Liver (tissue), 9 donors: ENCODE data around the gene SUSD5. TPM values are rescaled to one million over a fixed set of nuclear protein-coding genes. Genes with fewer than 3 reads are reported as not detected.

Experiments used
- DNase-seq: peaks from one replicate; pipeline ENCODE4 v3.0.0-alpha.2; 2017; ENCODE audit warnings: low spot score
- H3K27ac ChIP-seq, 2 donors: one replicate each; pipeline ENCODE4 v1.7.0; 2013; ENCODE audit warnings: inconsistent platforms in 2 of 2, low read length in 2 of 2, control low read depth in 1 of 2, low read depth in 1 of 2, mild to moderate bottlenecking in 1 of 2
- H3K27me3 ChIP-seq, 4 donors: one replicate each; pipeline versions ENCODE4 v1.6.1 to v1.7.0; 2013; ENCODE audit warnings: low read length in 3 of 4, inconsistent platforms in 1 of 4, mild to moderate bottlenecking in 1 of 4, moderate library complexity in 1 of 4; ENCODE audit not compliant: control insufficient read depth in 4 of 4, insufficient read depth in 4 of 4
- H3K36me3 ChIP-seq, 4 donors: one replicate each; pipeline versions ENCODE4 v1.6.1 to v1.7.0; 2013; ENCODE audit warnings: low read length in 3 of 4, mild to moderate bottlenecking in 3 of 4, low read depth in 1 of 4, moderate library complexity in 1 of 4; ENCODE audit not compliant: control insufficient read depth in 4 of 4, insufficient read depth in 3 of 4
- H3K4me1 ChIP-seq, 4 donors: one replicate each; pipeline versions ENCODE4 v1.6.1 to v1.7.0; 2013; ENCODE audit warnings: low read length in 3 of 4, mild to moderate bottlenecking in 3 of 4, moderate library complexity in 1 of 4; ENCODE audit not compliant: control insufficient read depth in 4 of 4, insufficient read depth in 4 of 4
- H3K4me3 ChIP-seq, 3 donors: one replicate each; pipeline versions ENCODE4 v1.6.1 to v1.7.0; 2013; ENCODE audit warnings: low read length in 3 of 3, control low read depth in 1 of 3, low read depth in 1 of 3, mild to moderate bottlenecking in 1 of 3
- H3K9ac ChIP-seq, 2 donors: one replicate each; pipeline ENCODE4 v1.7.0; 2013; ENCODE audit warnings: low read length in 2 of 2, mild to moderate bottlenecking in 2 of 2, moderate library complexity in 2 of 2, control low read depth in 1 of 2, low read depth in 1 of 2
- H3K9me3 ChIP-seq, 4 donors: one replicate each; pipeline versions ENCODE4 v1.6.1 to v1.7.0; 2013; ENCODE audit warnings: low read length in 3 of 4; ENCODE audit not compliant: control insufficient read depth in 4 of 4
- EGR1 ChIP-seq, 2 donors: IDR thresholded peaks; 2 replicates each; pipeline ENCODE4 v1.6.1; 2016 to 2018; ENCODE audit warnings: antibody characterized with exemption in 2 of 2, low read depth in 2 of 2
- FOXA1 ChIP-seq: IDR thresholded peaks from 2 replicates; pipeline ENCODE4 v1.6.1; 2016; ENCODE audit warnings: antibody characterized with exemption
- FOXA2 ChIP-seq: IDR thresholded peaks from 2 replicates; pipeline ENCODE4 v1.6.1; 2016; ENCODE audit warnings: antibody characterized with exemption
- GABPA ChIP-seq, 2 donors: IDR thresholded peaks in 1 of 2; conservative IDR thresholded peaks in 1 of 2; 2 replicates each; pipeline ENCODE4 v1.6.1; 2016; ENCODE audit warnings: antibody characterized with exemption in 2 of 2, mild to moderate bottlenecking in 1 of 2, moderate library complexity in 1 of 2
- HNF4A ChIP-seq, 2 donors: conservative IDR thresholded peaks; 2 replicates each; pipeline ENCODE4 v1.6.1; 2016; ENCODE audit warnings: antibody characterized with exemption in 2 of 2, mild to moderate bottlenecking in 2 of 2
- HNF4G ChIP-seq: IDR thresholded peaks from 2 replicates; pipeline ENCODE4 v1.6.1; 2016; ENCODE audit warnings: antibody characterized with exemption
- JUND ChIP-seq, 2 donors: IDR thresholded peaks; 2 replicates each; pipeline ENCODE4 v1.6.1; 2016; ENCODE audit warnings: antibody characterized with exemption in 2 of 2
- NR2F2 ChIP-seq: IDR thresholded peaks from 2 replicates; pipeline ENCODE4 v1.6.1; 2016; ENCODE audit warnings: antibody characterized with exemption
- RAD21 ChIP-seq, 2 donors: IDR thresholded peaks; 2 replicates each; pipeline ENCODE4 v1.6.1; 2016; ENCODE audit warnings: antibody characterized with exemption in 2 of 2, mild to moderate bottlenecking in 2 of 2
- RXRA ChIP-seq, 2 donors: IDR thresholded peaks; 2 replicates each; pipeline ENCODE4 v1.6.1; 2017 to 2018; ENCODE audit warnings: antibody characterized with exemption in 2 of 2, mild to moderate bottlenecking in 1 of 2
- SP1 ChIP-seq: IDR thresholded peaks from 2 replicates; pipeline ENCODE4 v1.6.1; 2018; ENCODE audit warnings: antibody characterized with exemption, mild to moderate bottlenecking
- TAF1 ChIP-seq: conservative IDR thresholded peaks from 2 replicates; pipeline ENCODE4 v1.6.1; 2016; ENCODE audit warnings: antibody characterized with exemption, mild to moderate bottlenecking
- YY1 ChIP-seq: IDR thresholded peaks from 2 replicates; pipeline ENCODE4 v1.6.1; 2016; ENCODE audit warnings: antibody characterized with exemption, mild to moderate bottlenecking
- WGBS: extraction: QIAGEN DNeasy Blood & Tissue Kit; methylation state at CpG from one replicate; pipeline ENCODE4 v1.1.7; 2013; 5-methylcytosine and 5-hydroxymethylcytosine counted together
- polyA plus RNA-seq, 2 donors: library from polyadenylated mRNA; stranded (reverse) in 1 of 2; unstranded in 1 of 2; fragments of 200-250 nt in 1 of 2; fragments of >200 nt in 1 of 2; fragmentation: Nextera tagmentation in 1 of 2; extraction: Ambion mirVana in 1 of 2; gene quantifications; one replicate each; pipeline versions ENCODE4 v1.2.1 to v1.2.3, GENCODE V29; 2013 to 2015
- total RNA-seq, 2 donors: library from RNA; depleted of rRNA; stranded (reverse); fragments of >200 nt; gene quantifications; one replicate each; pipeline ENCODE4 v1.2.3, GENCODE V29; 2014
- TF ChIP-seq, protein P1 (sequence below): IDR thresholded peaks from 2 replicates; pipeline ENCODE4 v1.6.1; 2016; ENCODE audit warnings: antibody characterized with exemption
- TF ChIP-seq, protein P2 (sequence below): IDR thresholded peaks from 2 replicates; pipeline ENCODE4 v1.6.1; 2016; ENCODE audit warnings: antibody characterized with exemption
- TF ChIP-seq, protein P3 (sequence below): IDR thresholded peaks from 2 replicates; pipeline ENCODE4 v1.6.1; 2016; ENCODE audit warnings: antibody characterized with exemption
- TF ChIP-seq, protein P4 (sequence below): IDR thresholded peaks from 2 replicates; pipeline ENCODE4 v1.6.1; 2016; ENCODE audit warnings: antibody characterized with exemption, mild to moderate bottlenecking
- donor health status: healthy.
- donor health status: healthy.
- donor health status: healthy.
- donor health status: healthy.
- donor health status: healthy.

The SUSD5 gene
- total and polyA plus RNA-seq, 4 donors = 0.08 to 0.21 (median 0.18) TPM

DNA sequence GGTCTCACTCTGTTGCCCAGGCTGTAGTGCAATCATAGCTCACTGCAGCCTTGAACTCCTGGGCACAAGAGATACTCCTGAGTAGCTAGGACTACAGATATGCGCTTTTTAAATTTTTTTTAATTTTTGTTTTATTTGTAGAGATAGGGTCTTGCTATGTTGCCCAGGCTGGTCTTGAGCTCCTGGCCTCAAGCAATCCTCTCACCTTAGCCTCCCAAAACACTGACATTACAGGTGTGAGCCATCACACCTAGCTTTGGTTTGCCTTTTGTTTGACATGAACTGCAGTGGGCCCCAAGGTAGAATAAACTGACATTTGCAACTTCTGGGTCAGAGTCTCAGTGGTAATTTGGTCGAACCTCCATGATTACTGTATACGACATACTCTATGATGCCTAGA is 113.8 kb downstream of the SUSD5 start:
- H3K36me3 ChIP-seq = no peaks in the 10 kb centered on the region
- H3K9ac ChIP-seq = no peak overlapping the region
- DNase-seq = no peak
- 96% methylated on average over 3 of the region's 3 CpGs for WGBS
- H3K9me3 ChIP-seq = no peaks in the 10 kb centered on the region
- no peaks in the 10 kb centered on the region for H3K27me3 ChIP-seq
- H3K4me3 ChIP-seq = no peak overlapping the region
- no peak for TF ChIP-seq YY1
- TF ChIP-seq FOXA2 = no peak
- no peak for TF ChIP-seq RXRA (IDR thresholded peaks at IDR 0.05)
- TF ChIP-seq RAD21 (IDR thresholded peaks at IDR 0.05) = no peak
- TF ChIP-seq, protein P1, sequence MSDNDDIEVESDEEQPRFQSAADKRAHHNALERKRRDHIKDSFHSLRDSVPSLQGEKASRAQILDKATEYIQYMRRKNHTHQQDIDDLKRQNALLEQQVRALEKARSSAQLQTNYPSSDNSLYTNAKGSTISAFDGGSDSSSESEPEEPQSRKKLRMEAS = no peak
- TF ChIP-seq FOXA1 = no peak
- TF ChIP-seq EGR1 (IDR thresholded peaks at IDR 0.05; ENCODE audit: low read depth in 2 of 2) = no peak
- TF ChIP-seq, protein P2, sequence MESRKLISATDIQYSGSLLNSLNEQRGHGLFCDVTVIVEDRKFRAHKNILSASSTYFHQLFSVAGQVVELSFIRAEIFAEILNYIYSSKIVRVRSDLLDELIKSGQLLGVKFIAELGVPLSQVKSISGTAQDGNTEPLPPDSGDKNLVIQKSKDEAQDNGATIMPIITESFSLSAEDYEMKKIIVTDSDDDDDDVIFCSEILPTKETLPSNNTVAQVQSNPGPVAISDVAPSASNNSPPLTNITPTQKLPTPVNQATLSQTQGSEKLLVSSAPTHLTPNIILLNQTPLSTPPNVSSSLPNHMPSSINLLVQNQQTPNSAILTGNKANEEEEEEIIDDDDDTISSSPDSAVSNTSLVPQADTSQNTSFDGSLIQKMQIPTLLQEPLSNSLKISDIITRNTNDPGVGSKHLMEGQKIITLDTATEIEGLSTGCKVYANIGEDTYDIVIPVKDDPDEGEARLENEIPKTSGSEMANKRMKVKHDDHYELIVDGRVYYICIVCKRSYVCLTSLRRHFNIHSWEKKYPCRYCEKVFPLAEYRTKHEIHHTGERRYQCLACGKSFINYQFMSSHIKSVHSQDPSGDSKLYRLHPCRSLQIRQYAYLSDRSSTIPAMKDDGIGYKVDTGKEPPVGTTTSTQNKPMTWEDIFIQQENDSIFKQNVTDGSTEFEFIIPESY = no peak
- no peak for TF ChIP-seq HNF4A (conservative IDR thresholded peaks at IDR 0.05)
- no peak for TF ChIP-seq GABPA (IDR thresholded peaks at IDR 0.05 in 1 of 2, conservative IDR thresholded peaks at IDR 0.05 in 1 of 2)
- TF ChIP-seq JUND (IDR thresholded peaks at IDR 0.05) = no peak
- TF ChIP-seq, protein P3, sequence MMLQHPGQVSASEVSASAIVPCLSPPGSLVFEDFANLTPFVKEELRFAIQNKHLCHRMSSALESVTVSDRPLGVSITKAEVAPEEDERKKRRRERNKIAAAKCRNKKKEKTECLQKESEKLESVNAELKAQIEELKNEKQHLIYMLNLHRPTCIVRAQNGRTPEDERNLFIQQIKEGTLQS = no peak
- no peak for TF ChIP-seq NR2F2
- TF ChIP-seq, protein P4, sequence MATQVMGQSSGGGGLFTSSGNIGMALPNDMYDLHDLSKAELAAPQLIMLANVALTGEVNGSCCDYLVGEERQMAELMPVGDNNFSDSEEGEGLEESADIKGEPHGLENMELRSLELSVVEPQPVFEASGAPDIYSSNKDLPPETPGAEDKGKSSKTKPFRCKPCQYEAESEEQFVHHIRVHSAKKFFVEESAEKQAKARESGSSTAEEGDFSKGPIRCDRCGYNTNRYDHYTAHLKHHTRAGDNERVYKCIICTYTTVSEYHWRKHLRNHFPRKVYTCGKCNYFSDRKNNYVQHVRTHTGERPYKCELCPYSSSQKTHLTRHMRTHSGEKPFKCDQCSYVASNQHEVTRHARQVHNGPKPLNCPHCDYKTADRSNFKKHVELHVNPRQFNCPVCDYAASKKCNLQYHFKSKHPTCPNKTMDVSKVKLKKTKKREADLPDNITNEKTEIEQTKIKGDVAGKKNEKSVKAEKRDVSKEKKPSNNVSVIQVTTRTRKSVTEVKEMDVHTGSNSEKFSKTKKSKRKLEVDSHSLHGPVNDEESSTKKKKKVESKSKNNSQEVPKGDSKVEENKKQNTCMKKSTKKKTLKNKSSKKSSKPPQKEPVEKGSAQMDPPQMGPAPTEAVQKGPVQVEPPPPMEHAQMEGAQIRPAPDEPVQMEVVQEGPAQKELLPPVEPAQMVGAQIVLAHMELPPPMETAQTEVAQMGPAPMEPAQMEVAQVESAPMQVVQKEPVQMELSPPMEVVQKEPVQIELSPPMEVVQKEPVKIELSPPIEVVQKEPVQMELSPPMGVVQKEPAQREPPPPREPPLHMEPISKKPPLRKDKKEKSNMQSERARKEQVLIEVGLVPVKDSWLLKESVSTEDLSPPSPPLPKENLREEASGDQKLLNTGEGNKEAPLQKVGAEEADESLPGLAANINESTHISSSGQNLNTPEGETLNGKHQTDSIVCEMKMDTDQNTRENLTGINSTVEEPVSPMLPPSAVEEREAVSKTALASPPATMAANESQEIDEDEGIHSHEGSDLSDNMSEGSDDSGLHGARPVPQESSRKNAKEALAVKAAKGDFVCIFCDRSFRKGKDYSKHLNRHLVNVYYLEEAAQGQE = no peak
- no peak overlapping the region for H3K27ac ChIP-seq
- peaks cover 0 to 6% (median 3%) of the 10 kb centered on the region in 4 donors for H3K4me1 ChIP-seq

DNA sequence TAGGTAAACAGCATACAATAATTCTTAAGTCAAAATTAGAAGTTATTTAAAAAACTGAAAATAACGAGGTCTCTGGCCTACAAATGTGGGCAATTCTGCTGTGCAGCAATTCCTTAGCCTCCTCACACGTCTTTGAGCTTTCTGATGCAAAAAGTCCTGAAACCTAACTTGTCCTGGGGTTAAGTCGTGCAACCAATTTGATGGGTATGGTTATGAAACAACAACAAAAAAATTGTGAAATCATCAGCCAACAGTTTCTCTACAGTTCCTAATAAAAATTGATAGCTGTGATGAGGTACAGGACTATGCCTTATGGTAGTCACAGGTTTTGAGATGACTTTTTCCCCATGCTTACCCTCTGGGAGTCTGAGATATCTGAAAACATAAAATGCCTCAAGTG is 115.1 kb downstream of the SUSD5 start:
- Histone ChIP-seq H3K9ac (no peak overlapping the region), H3K36me3 (no peaks in the 10 kb centered on the region), H3K27ac (no peak overlapping the region), H3K4me3 (no peak overlapping the region), H3K9me3 (no peaks in the 10 kb centered on the region), H3K27me3 (no peaks in the 10 kb centered on the region), H3K4me1 (peaks cover 0 to 6% (median 3%) of the 10 kb centered on the region in 4 donors)
- TF ChIP-seq SP1 (no peak), HNF4G (no peak), TAF1 (no peak)
- TF ChIP-seq, protein P3 = no peak
- WGBS = 89% methylated on average over 3 of the region's 3 CpGs
- DNase-seq = no peak
